H1 (cell line): ENCODE data around the gene SIX1. TPM values are rescaled to one million over a fixed set of nuclear protein-coding genes. Genes with fewer than 3 reads are reported as not detected.

Source experiments
- CTCF ChIA-PET: fragments of 300-600 bp; sonication (Branson Sonifier 250); formaldehyde crosslinking; loops from one replicate; lab custom pipeline; 2021; ENCODE audit not compliant: partially characterized antibody; lab: Charles Lee
- POLR2A ChIA-PET: fragments of 300-600 bp; sonication (Branson Sonifier 250); formaldehyde crosslinking; loops from one replicate; lab custom pipeline; 2021; ENCODE audit warnings: inconsistent platforms; ENCODE audit not compliant: partially characterized antibody; lab: Charles Lee
- DNase-seq, 2 experiments: peaks; one replicate each; pipeline versions ENCODE4 v3.0.0 to v3.0.0-alpha.2; 2010 to 2022; ENCODE audit warnings: low spot score in 2 of 2, low read depth in 1 of 2, mixed read lengths in 1 of 2
- FAIRE-seq: peaks from 2 replicates; lab custom pipeline; 2011; peaks lifted over from hg19 to GRCh38; lab: Jason Lieb, UNC
- H2AFZ ChIP-seq: 2 replicates; pipeline ENCODE4 v1.8.1; 2012; ENCODE audit warnings: low read length, inconsistent platforms
- H2AK5ac ChIP-seq: 2 replicates; pipeline ENCODE4 v1.6.1; 2013; ENCODE audit warnings: low read depth, low read length
- H2BK120ac ChIP-seq: replicated peaks from 2 replicates; pipeline ENCODE3; 2013; ENCODE audit warnings: low read depth, low read length, inconsistent platforms
- H2BK12ac ChIP-seq: 2 replicates; pipeline ENCODE4 v1.6.1; 2013; ENCODE audit warnings: low read depth, low read length
- H2BK15ac ChIP-seq: 2 replicates; pipeline ENCODE4 v1.6.1; 2013; ENCODE audit warnings: low read length
- H2BK20ac ChIP-seq: 2 replicates; pipeline ENCODE4 v1.6.1; 2013; ENCODE audit warnings: low read length
- H2BK5ac ChIP-seq: 2 replicates; pipeline ENCODE4 v1.6.1; 2013; ENCODE audit warnings: low read depth, low read length
- H3K14ac ChIP-seq: 2 replicates; pipeline ENCODE4 v1.6.1; 2013; ENCODE audit warnings: inconsistent platforms; ENCODE audit not compliant: insufficient read length
- H3K18ac ChIP-seq: 2 replicates; pipeline ENCODE4 v1.6.1; 2013; ENCODE audit warnings: low read length; ENCODE audit errors: extremely low read depth
- H3K23ac ChIP-seq: 2 replicates; pipeline ENCODE4 v1.6.1; 2013; ENCODE audit warnings: inconsistent platforms; ENCODE audit not compliant: insufficient read length
- H3K23me2 ChIP-seq: 2 replicates; pipeline ENCODE4 v1.6.1; 2013; ENCODE audit warnings: low read depth, low read length
- H3K27ac ChIP-seq: 2 replicates; pipeline ENCODE4 v1.6.1; 2011; ENCODE audit warnings: low read depth, low read length, inconsistent platforms
- H3K27me3 ChIP-seq, 4 experiments: replicated peaks in 1 of 4; 1 replicate in 1 of 4; 2 replicates in 3 of 4; pipeline versions ENCODE4 v1.6.1 to v1.8.1; 2011 to 2013; ENCODE audit warnings: low read length in 3 of 4, mild to moderate bottlenecking in 3 of 4, inconsistent platforms in 2 of 4, mixed read lengths in 2 of 4, moderate library complexity in 1 of 4; ENCODE audit not compliant: control insufficient read depth in 3 of 4, insufficient read depth in 3 of 4; ENCODE audit errors: extremely low read depth in 1 of 4
- H3K36me3 ChIP-seq, 4 experiments: 2 replicates each; pipeline versions ENCODE4 v1.6.1 to v1.8.1; 2011 to 2013; ENCODE audit warnings: mild to moderate bottlenecking in 4 of 4, low read length in 3 of 4, moderate library complexity in 2 of 4, control low read depth in 1 of 4, inconsistent platforms in 1 of 4; ENCODE audit not compliant: insufficient read depth in 4 of 4, control insufficient read depth in 2 of 4
- H3K4ac ChIP-seq: replicated peaks from 2 replicates; pipeline ENCODE3; 2013; ENCODE audit warnings: low read length, low read depth, mixed read lengths, inconsistent platforms; ENCODE audit not compliant: insufficient read length
- H3K4me1 ChIP-seq, 4 experiments: replicated peaks in 1 of 4; 1 replicate in 1 of 4; 2 replicates in 3 of 4; pipeline versions ENCODE4 v1.6.1 to v1.8.1; 2011 to 2013; ENCODE audit warnings: low read length in 3 of 4, inconsistent platforms in 2 of 4, mixed read lengths in 1 of 4; ENCODE audit not compliant: insufficient read depth in 4 of 4, control insufficient read depth in 3 of 4
- H3K4me2 ChIP-seq, 2 experiments: 2 replicates each; pipeline versions ENCODE4 v1.6.1 to v1.8.1; 2011 to 2013; ENCODE audit warnings: low read depth in 2 of 2, low read length in 2 of 2, control low read depth in 1 of 2, inconsistent platforms in 1 of 2, mild to moderate bottlenecking in 1 of 2; ENCODE audit not compliant: insufficient read depth in 1 of 2
- H3K4me3 ChIP-seq, 4 experiments: fragments of 200-600, 300-600 bp in 1 of 4; sonication (generic), shearing (Covaris generic), sonication (Bioruptor Twin) in 1 of 4; 2 replicates each; pipeline versions ENCODE4 v1.5.1 to v1.8.1; 2011 to 2016; ENCODE audit warnings: low read length in 4 of 4, low read depth in 3 of 4, control low read depth in 2 of 4, inconsistent platforms in 2 of 4, mild to moderate bottlenecking in 2 of 4, mixed read lengths in 1 of 4, moderate library complexity in 1 of 4; ENCODE audit not compliant: insufficient read depth in 2 of 4; ENCODE audit errors: extremely low read depth in 1 of 4
- H3K56ac ChIP-seq: replicated peaks from 2 replicates; pipeline ENCODE3; 2013; ENCODE audit warnings: low read depth, mild to moderate bottlenecking, mixed read lengths, low read length, inconsistent platforms; ENCODE audit not compliant: insufficient read length
- H3K79me1 ChIP-seq: 2 replicates; pipeline ENCODE4 v1.6.1; 2013; ENCODE audit warnings: low read depth, low read length, control low read depth
- H3K79me2 ChIP-seq, 2 experiments: 2 replicates each; pipeline versions ENCODE4 v1.6.1 to v1.8.1; 2012 to 2013; ENCODE audit warnings: low read length in 2 of 2, mild to moderate bottlenecking in 2 of 2, inconsistent platforms in 1 of 2; ENCODE audit not compliant: insufficient read depth in 2 of 2, control insufficient read depth in 1 of 2
- H3K9ac ChIP-seq, 4 experiments: replicated peaks in 1 of 4; 1 replicate in 1 of 4; 2 replicates in 3 of 4; pipeline versions ENCODE4 v1.6.1 to v1.8.1; 2011 to 2013; ENCODE audit warnings: low read depth in 3 of 4, low read length in 3 of 4, control low read depth in 2 of 4, mild to moderate bottlenecking in 2 of 4, moderate library complexity in 2 of 4, inconsistent platforms in 1 of 4; ENCODE audit errors: extremely low read depth in 1 of 4
- H3K9me3 ChIP-seq, 2 experiments: 2 replicates each; pipeline versions ENCODE4 v1.6.1 to v1.8.1; 2012 to 2013; ENCODE audit warnings: mild to moderate bottlenecking in 2 of 2, moderate library complexity in 2 of 2, control low read depth in 1 of 2, inconsistent platforms in 1 of 2, low read depth in 1 of 2, low read length in 1 of 2, mixed read lengths in 1 of 2; ENCODE audit not compliant: insufficient read depth in 2 of 2
- H4K20me1 ChIP-seq, 2 experiments: replicated peaks in 1 of 2; 2 replicates each; pipeline versions ENCODE3 to v1.8.1; 2011 to 2013; ENCODE audit warnings: inconsistent platforms in 2 of 2, low read length in 2 of 2, mild to moderate bottlenecking in 1 of 2; ENCODE audit not compliant: insufficient read depth in 2 of 2, control insufficient read depth in 1 of 2
- H4K5ac ChIP-seq: 2 replicates; pipeline ENCODE4 v1.6.1; 2013; ENCODE audit warnings: low read length, low read depth, mixed read lengths, inconsistent platforms; ENCODE audit not compliant: insufficient read length
- H4K8ac ChIP-seq: 2 replicates; pipeline ENCODE4 v1.8.0; 2013; ENCODE audit warnings: mild to moderate bottlenecking, moderate library complexity, low read length, inconsistent platforms; ENCODE audit not compliant: insufficient read depth; ENCODE audit errors: extremely low read depth
- H4K91ac ChIP-seq: replicated peaks from 2 replicates; pipeline ENCODE3; 2013; ENCODE audit warnings: low read length, mixed read lengths, inconsistent platforms; ENCODE audit not compliant: insufficient read length
- EZH2 ChIP-seq: fragments of 200-600 bp; sonication (generic); IDR thresholded peaks from 2 replicates; pipeline ENCODE4 v1.7.1; 2012; ENCODE audit warnings: low read depth, mild to moderate bottlenecking, moderate library complexity, low read length, inconsistent platforms; ENCODE audit not compliant: severe bottlenecking
- RAD21 ChIP-seq, 2 experiments: IDR thresholded peaks in 1 of 2; conservative IDR thresholded peaks in 1 of 2; 2 replicates each; pipeline ENCODE4 v1.6.1; 2011; ENCODE audit warnings: low read depth in 2 of 2, low read length in 2 of 2, improper control_type of control experiment in 1 of 2, inconsistent platforms in 1 of 2, mild to moderate bottlenecking in 1 of 2, moderate library complexity in 1 of 2
- RNF2 ChIP-seq: fragments of 200-900, 300-1000 bp; sonication (generic); IDR thresholded peaks from 2 replicates; pipeline ENCODE4 v1.7.1; 2016; ENCODE audit warnings: borderline replicate concordance, low read depth, mild to moderate bottlenecking, antibody characterized with exemption, low read length; ENCODE audit not compliant: poor library complexity, severe bottlenecking; ENCODE audit errors: missing control alignments
- SUZ12 ChIP-seq: fragments of 200-600 bp; sonication (generic); IDR thresholded peaks from 2 replicates; pipeline ENCODE4 v1.6.1; 2012; ENCODE audit warnings: mild to moderate bottlenecking, inconsistent platforms, low read length, moderate library complexity, mixed read lengths
- WGBS, 2 experiments: shearing (Covaris generic) in 1 of 2; methylation state at CpG; one replicate each; pipeline versions ENCODE4 v1.1.6 to v1.1.7; 2013 to 2015; ENCODE audit warnings: low lambda C conversion rate in 2 of 2, mixed read lengths in 2 of 2, inconsistent platforms in 1 of 2, low coverage in 1 of 2, missing lambda C conversion rate in 1 of 2; ENCODE audit not compliant: insufficient replicate concordance in 2 of 2, insufficient coverage in 1 of 2, insufficient read length in 1 of 2; ENCODE audit errors: extremely low coverage in 1 of 2, missing lambda C conversion rate in 1 of 2; 5-methylcytosine and 5-hydroxymethylcytosine counted together
- polyA plus RNA-seq, 7 experiments: library from polyadenylated mRNA; depleted of rRNA in 3 of 7; stranded (reverse) in 5 of 7; unstranded in 2 of 7; fragments of >200 nt in 5 of 7; fragments of 200-250 nt in 2 of 7; gene quantifications; 1 replicate in 5 of 7; 2 replicates in 1 of 7; 4 replicates in 1 of 7; pipeline versions ENCODE4 v1.2.1 to v1.2.3, GENCODE V29; 2011 to 2013; ENCODE audit warnings: missing spikeins in 2 of 7, mixed read lengths in 2 of 7
- total RNA-seq: library from RNA; stranded (reverse); fragmentation: NEBNext Ultra II Directional; extraction: Animal tissue kit (Norgen Biotek cat#: 25700); gene quantifications from 2 replicates; pipeline ENCODE4 v1.2.1, GENCODE V29; 2021

The SIX1 gene
- total and polyA plus RNA-seq, 2 of the 8 experiments (the other 6 are each of a cell fraction or from before 2014, with no cell fraction given) = 0.03 to 0.69 TPM

DNA sequence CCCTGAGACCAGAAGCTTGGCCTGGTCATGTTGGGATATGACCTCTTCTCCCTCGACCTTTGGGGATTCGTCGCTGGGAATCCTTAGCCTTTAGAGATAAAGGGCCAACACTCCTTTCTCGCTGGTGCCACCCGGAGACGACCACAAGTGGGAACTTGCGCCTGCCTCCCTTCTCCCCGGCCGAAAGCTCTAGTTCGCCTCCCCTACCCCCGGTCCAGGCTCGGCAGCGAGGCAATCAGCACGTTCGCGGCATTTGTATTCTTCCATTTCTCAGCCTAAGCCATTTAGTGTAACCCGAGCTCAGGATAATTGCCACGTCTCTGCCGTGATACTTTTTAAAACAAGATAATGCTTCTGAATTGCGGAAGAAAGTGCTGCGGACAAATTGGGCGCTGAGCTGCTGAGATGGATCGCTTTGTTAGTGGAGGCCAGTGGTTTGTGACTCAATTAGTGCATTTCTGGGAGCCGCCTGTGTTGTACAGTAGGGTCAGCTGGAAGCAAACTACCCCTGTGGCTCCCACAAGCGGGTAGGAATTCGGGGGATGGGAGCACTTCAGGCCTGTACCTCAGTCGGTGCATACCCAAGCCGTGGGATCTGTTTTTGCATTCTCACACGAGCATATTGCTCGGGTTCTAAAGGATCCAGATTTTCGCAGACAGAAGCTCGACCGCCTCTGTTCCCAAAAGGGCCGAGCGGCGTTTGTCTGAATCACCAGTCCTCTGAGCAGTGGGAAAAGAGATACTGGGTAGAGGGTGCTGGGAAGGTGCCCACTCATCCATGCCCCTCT is 6.8 kb upstream of the SIX1 start:
- no peak overlapping the region for H2BK120ac ChIP-seq
- no peaks in the 10 kb centered on the region for H3K79me2 ChIP-seq
- H3K4me2 ChIP-seq = peak overlapping the region; percentile 76 to 84
- H2BK12ac ChIP-seq = peak overlapping the region; percentile 27; the same call in 1 of the 2 replicates
- WGBS, 2 experiments = 1% methylated on average over 31 of the region's 36 CpGs; no CpG with 5 or more reads in 1 of the 2 experiments
- H4K20me1 ChIP-seq = peaks cover 2 to 17% of the 10 kb centered on the region in 2 experiments
- FAIRE-seq = peak; percentile 60
- H2AK5ac ChIP-seq = no peak overlapping the region
- peak overlapping the region; percentile 40; the same call in 1 of the 2 replicates for H3K18ac ChIP-seq
- no peak overlapping the region for H3K9ac ChIP-seq
- H3K9me3 ChIP-seq = no peaks in the 10 kb centered on the region
- DNase-seq = peak in 1 of 2 experiments; percentile 67
- no peak for TF ChIP-seq RAD21 (IDR thresholded peaks at IDR 0.05 in 1 of 2, conservative IDR thresholded peaks at IDR 0.05 in 1 of 2; ENCODE audit: low read depth in 2 of 2, low read length in 2 of 2)
- TF ChIP-seq RNF2 = peak; percentile 83
- TF ChIP-seq EZH2 = peak; percentile 75
- TF ChIP-seq SUZ12 = peak; percentile 95
- H2BK15ac ChIP-seq = peak overlapping the region; percentile 53; the same call in 1 of the 2 replicates
- no peak overlapping the region for H3K14ac ChIP-seq
- no peak overlapping the region for H4K91ac ChIP-seq
- CTCF ChIA-PET = interaction anchor here (0.5 to 2.7 kb wide), 15 partner anchors 8 to 614 kb away, joined by 3 to 12 read pairs (median 3); partner anchors contain the start of genes MNAT1, SLC38A6 and TRMT5
- 0 out of 2 replicates have a peak overlapping the region, but pooled peaks have one; percentile 5 for H2AFZ ChIP-seq
- H3K36me3 ChIP-seq = no peaks in the 10 kb centered on the region; a peak in 1 of 8 replicates
- H3K27ac ChIP-seq = no peak overlapping the region
- H3K23me2 ChIP-seq = peaks cover 21% of the 10 kb centered on the region
- H3K4me3 ChIP-seq = peak overlapping the region; percentile 57 to 77 (median 64)
- peaks cover 64 to 87% (median 83%) of the 10 kb centered on the region in 4 experiments for H3K27me3 ChIP-seq
- no peaks in the 10 kb centered on the region for H3K79me1 ChIP-seq
- H3K23ac ChIP-seq = no peak overlapping the region
- H2BK20ac ChIP-seq = no peak overlapping the region
- H2BK5ac ChIP-seq = 0 out of 2 replicates have a peak overlapping the region, but pooled peaks have one; percentile 1
- no peak overlapping the region for H4K5ac ChIP-seq
- POLR2A ChIA-PET = interaction anchor here (0.5 to 5.3 kb wide), 12 partner anchors 8 to 451 kb away, joined by 3 to 55 read pairs (median 4); partner anchors contain the start of genes SIX4, SLC38A6 and TRMT5
- no peak overlapping the region for H3K56ac ChIP-seq
- H3K4ac ChIP-seq = no peak overlapping the region
- H4K8ac ChIP-seq = peak overlapping the region; percentile 7; the same call in 1 of the 2 replicates
- peaks cover 11 to 28% (median 18%) of the 10 kb centered on the region in 4 experiments for H3K4me1 ChIP-seq
